ENCODE measurements around the gene FGFR3.

GRCh38 chr4:1797298-1797860 is 4.3 kb downstream of the FGFR3 start:
- TF ChIP-seq CTCF (IDR thresholded peaks at IDR 0.05) (no peak), POLR2A (IDR thresholded peaks at IDR 0.05) (no peak), POLR2AphosphoS5 (IDR thresholded peaks at IDR 0.05) (no peak), EP300 (IDR thresholded peaks at IDR 0.05) (no peak)

All from upper lobe of left lung (tissue), 4 donors.